Epidermal melanocyte (primary cell): ENCODE measurements around the gene WDR64.
"Not testable (repeated sequence)": the region's sequence is repeated elsewhere in the genome, so short reads cannot be mapped to it uniquely, and the experiment has no call there.

Source experiments
- DNase-seq: peaks from one replicate; pipeline ENCODE4 v3.0.0; 2011; ENCODE audit warnings: low spot score; ENCODE audit not compliant: insufficient read length

The WDR64 gene

DNA sequence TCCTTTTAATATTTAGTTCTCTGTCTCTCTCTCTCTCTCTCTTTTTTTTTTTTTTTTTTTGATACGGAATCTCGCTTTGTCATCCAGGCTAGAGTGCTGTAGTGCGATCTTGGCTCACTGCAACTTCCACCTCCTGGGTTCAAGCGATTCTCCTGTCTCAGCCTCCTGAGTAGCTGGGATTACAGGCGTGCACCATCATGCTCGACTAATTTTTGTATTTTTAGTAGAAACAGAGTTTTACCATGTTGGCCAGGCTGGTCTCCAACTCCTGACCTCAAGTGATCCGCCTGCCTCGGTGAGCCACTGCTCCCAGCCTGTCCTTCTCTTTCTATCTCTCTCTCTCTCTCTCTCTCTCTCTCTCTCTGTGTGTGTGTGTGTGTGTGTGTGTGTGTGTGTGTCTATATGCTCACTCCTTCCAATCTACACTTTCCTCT, 83.4 kb downstream of the WDR64 start:
- not testable (repeated sequence) for DNase-seq

DNA sequence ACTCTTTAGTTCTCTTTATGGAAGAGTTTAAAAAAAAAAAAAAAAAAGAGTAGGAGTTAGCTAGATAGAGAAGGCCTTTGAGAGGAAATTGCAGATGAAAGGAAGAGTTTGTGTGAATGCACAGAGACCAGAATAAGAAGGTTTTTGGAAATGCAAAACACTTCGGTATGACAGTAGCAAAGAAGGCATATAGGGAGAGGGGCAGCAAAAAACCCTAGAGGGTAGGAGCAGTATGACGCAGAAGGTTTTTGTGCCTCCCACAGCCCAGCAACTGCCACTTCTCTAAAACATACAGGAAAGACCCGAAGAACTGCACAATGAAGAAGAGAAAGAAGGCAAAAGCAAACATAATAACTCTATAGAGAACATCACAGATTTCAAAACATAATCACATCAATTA, 84.3 kb downstream of the WDR64 start:
- DNase-seq = no peak

GRCh38 chr1:241738284-241739078, 86.4 kb downstream of the WDR64 start:
- DNase-seq = no peak

DNA sequence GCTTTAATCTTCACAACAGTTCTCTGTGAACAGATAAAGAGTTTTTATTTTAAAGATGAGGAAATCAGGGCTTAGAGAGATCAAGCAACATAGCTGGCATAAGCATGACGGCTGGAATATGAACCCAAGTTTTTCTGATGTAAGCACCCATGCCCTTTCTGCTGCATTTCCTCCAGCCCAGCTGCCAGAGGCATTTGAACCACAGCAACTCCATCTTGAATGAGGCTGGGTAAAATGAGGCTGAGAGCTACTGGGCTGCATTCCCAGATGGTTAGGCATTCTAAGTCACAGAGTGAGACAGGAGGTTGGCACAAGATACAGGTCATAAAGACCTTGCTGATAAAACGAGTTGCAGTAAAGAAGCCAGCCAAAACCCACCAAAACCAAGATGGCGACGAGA, 90.0 kb downstream of the WDR64 start:
- DNase-seq = no peak

DNA sequence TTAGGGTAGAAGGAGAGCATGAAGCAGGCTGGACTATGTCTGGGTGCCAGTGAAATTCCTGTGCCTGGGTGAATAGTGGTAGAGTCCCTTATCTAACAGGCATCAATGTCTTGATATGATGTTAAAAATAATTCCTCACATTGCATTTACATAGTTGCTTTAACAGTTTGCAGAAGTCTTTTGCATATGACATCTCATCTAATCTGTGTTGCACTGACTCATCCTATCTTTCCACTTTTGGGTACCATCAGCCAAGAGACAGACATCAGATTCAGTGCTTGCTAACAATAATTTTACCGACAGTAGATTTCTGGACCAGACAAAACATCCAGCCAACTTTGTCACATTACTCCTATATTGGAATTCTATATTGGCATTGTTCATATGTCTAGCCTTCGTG, 92.5 kb downstream of the WDR64 start:
- no peak for DNase-seq

DNA sequence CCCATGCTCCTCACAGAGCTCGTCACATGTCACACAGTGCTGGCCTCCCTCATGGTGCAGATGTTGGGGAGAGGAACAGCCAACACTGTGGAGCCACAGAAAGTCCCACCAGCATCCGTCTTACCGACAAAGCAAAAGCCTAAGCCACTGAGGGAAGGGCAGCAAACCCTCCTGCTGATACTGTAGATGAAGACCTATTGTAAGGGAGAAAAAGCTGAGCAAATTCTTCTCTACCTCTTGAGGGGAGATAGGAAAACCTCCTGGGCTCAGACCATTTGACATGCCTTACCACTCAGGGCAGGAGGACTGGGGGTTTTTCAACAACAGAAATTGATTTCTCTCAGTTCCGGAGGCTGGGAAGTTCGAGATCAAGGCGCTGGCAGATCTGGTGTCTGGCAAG, 95.9 kb downstream of the WDR64 start:
- no peak for DNase-seq

GRCh38 chr1:241749041-241749944, 97.2 kb downstream of the WDR64 start:
- no peak for DNase-seq

DNA sequence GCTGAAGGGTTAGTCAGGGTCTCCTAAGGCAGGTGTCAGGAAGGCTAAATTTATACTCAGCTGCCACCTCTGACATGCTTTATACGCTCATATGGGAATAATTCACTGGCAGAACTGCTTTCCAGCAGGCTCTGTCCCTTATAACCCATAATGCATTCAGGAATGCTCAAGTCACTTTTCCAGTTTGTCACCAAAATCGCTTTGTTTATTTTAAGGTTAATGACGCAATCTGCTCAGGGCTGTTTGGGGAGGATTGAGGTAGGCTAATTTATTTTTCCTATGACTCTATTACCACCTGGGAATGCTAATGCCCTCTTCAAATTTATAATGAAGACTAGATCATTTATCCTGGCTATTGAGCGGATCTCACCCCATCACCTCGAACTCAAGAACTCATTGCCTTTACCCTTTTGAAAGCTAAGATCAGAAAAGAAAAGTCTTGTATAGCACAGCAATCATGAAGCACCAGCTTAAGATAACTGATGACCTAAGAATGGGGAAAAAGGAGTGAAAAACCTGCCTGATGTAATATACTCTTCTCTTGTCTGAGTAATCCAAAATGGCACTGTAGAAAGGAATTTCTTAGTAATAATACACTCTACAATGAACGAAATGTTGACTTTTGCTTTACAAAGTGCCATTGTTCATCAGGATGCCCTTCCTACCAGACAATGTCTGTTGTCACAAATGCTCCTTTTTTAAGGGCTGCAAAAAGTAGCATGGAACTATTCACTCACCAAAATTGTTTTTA, 98.0 kb downstream of the WDR64 start:
- DNase-seq = no peak

- DNase-seq = no peak
Observed at GRCh38 chr1:241751524-241751923, 99.4 kb downstream of the WDR64 start.

- DNase-seq = no peak
Observed at GRCh38 chr1:241762713-241763339, 110.7 kb downstream of the WDR64 start.

DNA sequence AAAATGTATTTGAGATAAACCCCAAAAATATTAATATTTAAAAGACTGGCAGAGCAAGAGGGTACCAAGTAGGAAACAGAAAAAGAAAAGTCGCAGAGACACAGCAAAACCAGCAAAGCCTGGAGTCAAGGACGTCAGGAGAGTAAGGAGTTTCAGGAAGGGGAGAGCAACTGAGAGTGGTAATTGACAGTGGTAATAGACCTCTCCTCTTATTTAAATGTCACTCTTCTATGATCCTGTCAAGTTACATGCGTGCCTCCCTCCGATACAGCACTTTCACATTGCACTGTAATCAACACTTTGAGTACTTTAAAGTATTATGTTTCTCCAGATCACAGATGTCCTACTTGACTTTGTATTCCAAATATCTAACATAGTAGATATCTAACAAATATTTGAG, 113.3 kb downstream of the WDR64 start:
- DNase-seq = no peak

GRCh38 chr1:241767737-241768136, 115.7 kb downstream of the WDR64 start:
- DNase-seq = no peak

GRCh38 chr1:241770115-241770514, 118.0 kb downstream of the WDR64 start:
- no peak for DNase-seq

- DNase-seq = no peak
Observed at GRCh38 chr1:241771117-241771516, 119.0 kb downstream of the WDR64 start.

GRCh38 chr1:241772932-241773500, 120.9 kb downstream of the WDR64 start:
- no peak for DNase-seq

- DNase-seq = no peak
Observed at GRCh38 chr1:241773991-241774390, 121.9 kb downstream of the WDR64 start.

- no peak for DNase-seq
Observed at GRCh38 chr1:241775021-241775420, 122.9 kb downstream of the WDR64 start.

DNA sequence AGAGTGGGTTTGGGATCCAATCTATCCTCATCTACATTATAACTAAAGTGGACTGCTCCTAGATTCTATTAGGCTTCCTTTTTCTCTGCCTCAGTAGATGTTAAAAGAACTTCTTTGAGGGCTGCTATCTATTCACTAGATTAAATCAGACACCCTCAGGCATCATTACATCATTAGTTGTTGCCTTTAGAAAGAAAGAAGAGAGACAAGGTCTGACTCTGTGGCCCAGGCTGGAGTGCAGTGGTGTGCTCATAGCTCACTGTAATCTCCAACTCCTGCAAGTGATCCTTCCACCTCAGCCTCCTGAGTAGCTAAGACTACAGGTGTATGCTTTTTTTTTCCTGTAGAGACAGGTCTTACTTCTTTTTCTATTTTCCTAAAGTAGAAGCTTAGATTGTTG, 124.8 kb downstream of the WDR64 start:
- DNase-seq = no peak

GRCh38 chr1:241778117-241778516, 126.0 kb downstream of the WDR64 start:
- no peak for DNase-seq

- no peak for DNase-seq
Observed at GRCh38 chr1:241779897-241780296, 127.8 kb downstream of the WDR64 start.

DNA sequence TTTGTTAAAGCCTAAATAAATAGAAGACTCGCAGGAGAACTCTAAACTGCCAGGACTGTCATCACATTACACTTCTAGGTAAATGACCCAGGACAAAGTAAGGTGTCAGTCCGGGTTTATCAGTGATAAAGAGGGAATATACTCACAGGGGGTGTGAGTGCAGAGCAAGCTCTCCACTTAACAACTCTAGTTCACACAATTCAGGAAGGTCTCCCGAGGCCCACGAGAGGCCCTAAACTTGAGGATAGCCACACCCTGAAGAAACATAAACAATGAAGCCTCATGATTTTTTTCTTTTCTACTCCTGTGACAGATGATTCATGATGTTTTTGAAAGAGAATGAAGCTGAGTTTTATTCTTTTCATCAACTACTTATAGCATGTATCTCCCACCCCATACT, 130.3 kb downstream of the WDR64 start:
- no peak for DNase-seq
